Measurements from ENCODE around the gene SMARCAL1.

SMARCAL1 gene

DNA sequence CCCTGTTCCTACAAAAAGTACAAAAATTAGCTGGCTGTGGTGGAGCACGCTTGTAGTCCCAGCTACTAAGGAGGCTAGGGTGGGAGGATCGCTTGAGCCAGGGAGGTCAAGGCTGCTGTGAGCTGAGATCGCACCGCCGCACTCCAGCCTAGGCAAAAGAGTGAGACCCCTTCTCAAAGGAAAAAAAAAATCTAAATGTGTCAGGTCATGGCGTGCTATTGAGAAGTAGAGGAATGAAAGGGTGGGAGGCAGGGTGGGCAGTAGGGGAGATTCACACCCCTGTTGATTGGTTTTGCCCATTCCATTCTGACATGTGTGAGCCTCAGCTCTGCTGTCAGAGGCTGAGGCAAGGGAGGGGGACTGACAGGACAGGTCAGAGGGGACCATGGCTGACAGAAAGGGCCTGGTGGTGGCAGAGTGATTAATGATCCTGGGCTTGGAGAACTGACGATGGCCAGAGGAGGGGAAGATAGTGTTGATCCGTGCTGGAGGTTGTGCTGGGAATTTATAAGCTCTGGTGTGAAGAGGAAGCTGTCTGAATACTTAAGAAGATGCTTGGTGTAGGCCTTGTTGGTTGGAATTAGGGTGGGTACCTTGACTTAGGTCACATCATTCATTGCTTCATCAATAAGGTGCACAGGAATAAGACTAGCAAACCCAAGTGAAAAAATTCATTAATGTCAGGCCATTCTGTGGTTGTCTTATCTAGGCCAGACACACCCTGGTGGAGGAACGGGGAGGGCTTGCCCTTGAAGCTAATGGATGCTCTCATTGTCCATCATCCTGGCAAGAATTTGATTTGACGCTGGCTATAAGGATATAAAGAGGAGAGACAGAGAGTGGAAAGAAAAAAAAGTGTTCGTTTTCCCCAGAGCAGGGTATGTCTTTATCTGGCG, 19.1 kb upstream of the SMARCAL1 start:
- no peak for DNase-seq

- DNase-seq, result peak; percentile 68
These were observed 17.4 kb upstream of the SMARCAL1 start for GRCh38 chr2:216394881-216395280.

DNA sequence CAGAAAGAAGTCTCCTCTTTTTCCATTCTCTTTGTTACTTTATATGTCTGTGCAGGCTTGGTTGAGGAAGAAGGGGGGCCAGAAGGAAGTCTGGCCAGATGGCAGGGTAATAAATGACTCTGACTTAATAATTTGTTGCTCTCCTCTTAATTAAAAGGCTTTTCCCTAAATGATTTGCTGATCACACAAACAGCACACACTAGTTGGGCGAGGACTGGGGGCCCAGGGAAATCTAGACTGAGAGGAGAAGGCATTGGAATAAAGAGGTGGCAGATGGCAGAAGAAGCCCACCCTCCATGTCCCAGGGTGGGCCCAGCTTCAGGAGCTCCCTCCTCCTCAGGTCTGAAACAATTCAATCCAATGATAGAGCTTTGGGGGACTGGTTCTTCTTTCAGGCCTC, 12.7 kb upstream of the SMARCAL1 start:
- DNase-seq, result no peak

DNA sequence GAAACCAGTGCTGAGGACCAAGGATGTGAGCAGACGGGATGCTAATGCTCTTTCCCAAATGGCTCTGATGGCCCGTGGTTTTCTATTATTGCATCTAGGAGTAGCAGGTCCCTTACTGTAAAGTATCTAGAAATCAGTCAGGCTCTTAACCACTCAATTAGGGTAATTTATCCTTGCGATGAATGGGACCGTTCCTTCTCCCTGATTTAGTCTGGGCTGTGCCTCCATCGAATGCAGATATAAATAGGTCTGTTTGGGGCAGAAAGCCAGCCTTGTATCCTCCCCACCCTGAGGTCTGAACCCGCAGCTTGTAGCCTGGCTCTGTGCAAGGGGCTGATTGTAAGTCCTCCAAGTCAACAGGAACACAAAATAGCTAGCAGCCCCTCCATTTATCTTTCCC, 9.5 kb upstream of the SMARCAL1 start:
- no peak for DNase-seq

DNA sequence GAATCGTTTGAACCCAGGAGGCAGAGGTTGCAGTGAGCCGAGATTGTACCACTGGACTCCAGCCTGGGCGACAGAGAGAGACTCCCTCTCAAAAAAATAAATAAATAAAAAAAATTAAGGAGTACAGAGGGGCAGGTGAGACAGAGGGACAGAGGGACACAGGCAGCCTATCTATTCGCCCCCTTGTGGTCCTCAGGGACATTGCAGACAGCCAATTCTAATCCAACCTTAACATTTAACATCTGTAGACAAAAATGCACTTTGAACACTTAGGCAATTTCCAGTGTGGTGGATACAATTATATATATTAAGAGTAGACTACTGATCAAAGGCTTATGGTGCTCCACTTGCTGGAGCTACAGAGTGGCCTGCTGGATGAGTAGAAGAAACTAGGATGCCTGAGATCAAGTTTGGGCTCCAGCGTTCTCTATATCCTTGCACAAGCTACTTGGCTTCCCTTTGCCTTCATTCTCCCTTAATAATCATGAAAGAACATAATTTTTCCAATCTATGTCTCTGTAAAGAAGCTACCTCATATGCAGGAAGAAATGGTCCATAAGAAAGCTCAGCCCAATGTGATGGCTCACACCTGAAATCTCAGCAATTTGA, 8.2 kb upstream of the SMARCAL1 start:
- peak; percentile 59 for DNase-seq

DNA sequence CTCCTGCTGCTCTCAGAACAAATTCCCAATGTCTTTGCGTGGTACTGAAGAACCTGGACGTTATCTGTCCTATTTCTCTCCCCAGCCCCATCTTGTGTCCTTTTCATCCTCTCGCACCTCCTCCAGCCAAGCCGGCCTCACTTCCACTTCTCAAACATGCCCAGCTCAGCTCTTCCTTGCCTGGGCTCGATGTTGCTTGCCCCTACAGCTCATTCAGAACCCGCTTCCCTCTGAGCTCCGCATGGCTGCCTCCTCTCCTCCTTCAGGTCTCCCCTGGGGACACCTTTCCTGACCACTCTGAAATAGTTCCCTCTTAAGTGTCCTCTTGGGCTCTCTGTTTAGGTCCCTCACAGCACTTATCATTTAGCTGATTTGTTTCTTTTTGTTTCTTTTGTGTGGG, 6.7 kb upstream of the SMARCAL1 start:
- DNase-seq, result no peak

DNA sequence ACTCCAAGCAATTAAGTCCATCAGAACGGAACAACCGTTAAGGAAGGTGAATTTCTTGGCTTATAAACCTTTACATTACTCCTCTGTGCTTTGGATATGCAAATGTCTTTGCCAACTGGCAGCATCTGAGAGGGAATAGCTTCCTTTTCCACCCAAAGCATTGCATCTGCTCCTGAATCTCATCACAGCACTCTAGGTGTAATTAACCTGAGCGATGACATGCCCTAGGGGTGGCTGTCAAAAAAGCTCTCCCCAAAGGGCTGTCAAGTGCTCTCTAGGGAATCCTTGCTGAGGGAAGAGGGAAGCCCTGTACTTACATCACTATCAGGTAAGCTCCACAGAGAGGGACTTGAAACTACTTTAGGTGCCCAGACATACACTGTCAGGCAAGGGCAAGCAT, 5.5 kb upstream of the SMARCAL1 start:
- DNase-seq, result no peak

GRCh38 chr2:216408426-216409290, 3.6 kb upstream of the SMARCAL1 start:
- no peak for DNase-seq

- DNase-seq, result no peak
These were observed 1.7 kb upstream of the SMARCAL1 start for GRCh38 chr2:216410550-216410949.

DNA sequence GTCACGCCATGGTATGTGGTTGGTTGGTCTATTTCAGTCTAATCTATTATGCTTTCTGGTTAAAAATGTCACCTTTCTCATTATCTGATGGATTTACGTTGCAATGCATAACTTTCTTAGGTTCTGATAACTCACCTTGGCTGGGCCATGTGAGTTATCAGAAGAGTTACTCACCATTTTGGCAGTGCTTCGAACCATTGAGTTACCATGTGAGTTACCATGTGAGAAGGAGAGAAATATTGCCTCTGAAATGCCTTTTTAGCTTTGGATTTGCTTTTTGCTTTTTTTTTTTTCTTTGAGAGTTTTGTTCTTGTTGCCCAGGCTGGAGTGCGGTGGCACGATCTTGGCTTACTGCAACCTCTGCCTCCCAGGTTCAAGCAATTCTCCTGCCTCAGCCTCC, 1.6 kb downstream of the SMARCAL1 start:
- no peak for DNase-seq

DNA sequence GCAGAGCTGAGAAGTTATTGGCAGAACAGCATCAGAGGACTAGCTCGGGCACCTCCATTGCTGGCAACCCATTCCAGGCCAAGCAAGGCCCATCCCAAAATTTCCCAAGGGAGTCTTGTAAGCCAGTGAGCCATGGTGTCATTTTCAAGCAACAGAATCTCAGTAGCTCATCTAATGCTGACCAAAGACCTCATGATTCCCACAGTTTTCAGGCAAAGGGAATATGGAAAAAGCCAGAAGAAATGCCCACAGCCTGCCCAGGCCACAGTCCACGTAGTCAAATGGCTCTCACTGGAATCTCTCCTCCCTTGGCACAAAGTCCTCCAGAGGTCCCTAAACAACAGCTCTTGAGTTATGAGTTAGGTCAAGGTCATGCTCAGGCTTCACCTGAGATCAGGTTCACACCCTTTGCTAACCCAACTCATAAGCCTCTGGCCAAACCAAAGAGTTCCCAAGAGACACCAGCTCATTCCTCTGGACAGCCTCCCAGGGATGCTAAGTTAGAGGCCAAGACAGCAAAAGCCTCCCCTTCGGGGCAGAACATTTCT, 2.6 kb downstream of the SMARCAL1 start:
- DNase-seq, result no peak

DNA sequence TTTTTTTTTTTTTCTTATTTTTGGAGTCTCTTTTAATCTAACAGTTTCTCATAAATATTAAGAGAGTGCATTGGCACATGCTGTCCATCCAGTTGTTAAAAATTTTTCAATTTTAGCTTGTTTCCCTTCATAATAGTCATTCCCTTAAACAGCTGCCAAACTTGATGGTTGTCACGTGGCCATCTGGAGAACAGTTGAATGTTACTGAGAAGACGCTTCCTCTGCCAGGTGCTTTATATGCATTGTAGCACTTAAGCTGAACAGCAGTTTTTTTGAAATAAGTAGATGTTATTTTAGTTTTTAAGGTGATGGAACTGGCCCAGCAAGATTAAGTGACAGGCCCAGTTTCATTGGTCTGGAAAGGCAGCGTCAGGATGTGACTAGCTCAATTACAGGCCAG, 3.3 kb downstream of the SMARCAL1 start:
- no peak for DNase-seq

DNA sequence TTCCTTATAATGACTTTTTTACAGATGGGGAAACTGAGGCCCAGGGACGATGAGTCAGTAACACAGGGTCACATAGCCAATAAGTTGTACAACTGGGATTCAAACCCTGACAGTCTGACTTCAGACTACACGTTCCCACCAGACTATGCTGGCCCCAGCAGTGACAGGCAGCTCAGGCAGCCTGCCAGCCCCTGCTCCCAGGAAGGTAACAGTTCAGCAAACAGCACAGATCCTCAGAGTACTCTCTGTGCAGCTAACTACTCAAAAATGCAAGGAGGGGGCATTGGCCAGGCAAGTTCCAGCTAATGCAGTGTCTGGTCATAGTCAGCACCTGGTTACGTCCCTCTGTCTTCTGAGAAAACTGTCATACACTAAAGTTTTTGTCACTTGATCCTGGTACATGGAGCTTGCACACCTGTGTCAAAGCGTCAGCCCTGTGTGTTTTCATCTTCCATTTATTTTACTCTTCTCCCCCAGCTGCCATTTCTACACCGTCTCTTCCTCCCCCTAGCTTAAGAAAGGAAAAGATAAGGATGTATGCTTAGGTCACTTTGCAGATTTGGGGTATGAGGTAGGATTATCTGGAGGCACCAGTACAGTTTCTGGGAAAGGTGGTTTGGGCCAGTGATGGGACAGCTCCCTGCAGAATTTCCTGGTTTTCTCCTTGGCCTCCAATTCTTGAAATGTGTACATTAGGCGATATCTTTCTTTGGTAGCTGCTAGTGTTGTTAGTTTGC, 4.5 kb downstream of the SMARCAL1 start:
- no peak for DNase-seq

- DNase-seq, result no peak
These were observed 6.7 kb downstream of the SMARCAL1 start for GRCh38 chr2:216418981-216419380.

DNA sequence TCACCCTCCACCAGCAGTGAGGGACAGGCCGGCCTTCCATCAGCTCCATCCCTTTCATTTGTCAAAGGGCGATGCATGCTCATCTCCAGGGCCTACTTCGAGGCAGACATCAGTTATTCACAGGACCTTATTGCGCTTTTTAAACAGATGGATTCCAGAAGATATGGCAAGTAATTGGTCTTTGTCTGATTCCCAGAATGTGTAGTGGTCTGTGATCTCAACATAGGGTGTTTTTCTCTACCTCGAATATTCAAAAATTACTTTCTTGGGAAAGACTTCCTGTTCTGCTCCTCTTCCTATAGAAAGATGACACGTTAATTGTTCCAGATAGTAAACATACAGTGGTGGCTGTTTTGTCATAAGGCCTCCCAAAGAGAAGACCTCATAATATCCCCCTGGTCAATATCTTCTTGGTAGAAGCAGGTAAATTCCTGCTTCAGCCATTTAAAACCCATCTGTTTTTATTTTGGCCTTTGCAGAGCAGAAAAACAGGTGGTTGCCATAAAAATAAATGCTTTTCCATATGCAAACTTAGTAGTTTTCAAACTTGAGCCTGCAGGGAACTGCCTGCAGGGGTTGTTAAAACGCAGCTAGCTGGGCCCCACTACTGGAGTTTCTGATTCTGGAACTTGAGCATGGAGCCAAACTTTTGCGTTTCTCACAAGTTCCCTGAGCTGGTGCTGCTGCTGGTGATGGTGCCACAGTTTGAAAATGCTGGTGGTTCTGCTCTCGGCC, 8.2 kb downstream of the SMARCAL1 start:
- no peak for DNase-seq

GRCh38 chr2:216423071-216423470, 10.8 kb downstream of the SMARCAL1 start:
- DNase-seq, result no peak

DNA sequence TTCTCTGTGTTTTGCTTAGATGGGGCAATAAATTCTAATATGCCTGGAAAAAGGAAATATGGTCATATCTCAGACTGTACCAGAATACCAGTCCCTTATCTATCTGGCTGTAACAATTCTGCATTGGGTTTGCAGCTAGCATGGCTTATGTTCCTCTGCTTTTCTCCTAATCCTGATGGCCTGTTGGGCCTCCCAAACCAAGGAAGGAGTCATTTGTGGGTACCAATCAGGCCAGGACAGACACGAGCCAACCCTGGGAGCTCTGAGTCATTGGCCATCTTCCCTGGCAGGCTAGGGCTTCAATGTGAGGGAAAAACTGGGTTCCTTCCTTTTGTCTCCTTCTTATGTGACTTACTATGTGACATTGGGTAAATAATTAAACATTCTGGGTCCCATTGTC, 12.0 kb downstream of the SMARCAL1 start:
- no peak for DNase-seq

- DNase-seq, result no peak
These were observed 12.9 kb downstream of the SMARCAL1 start for GRCh38 chr2:216425008-216425787.

DNA sequence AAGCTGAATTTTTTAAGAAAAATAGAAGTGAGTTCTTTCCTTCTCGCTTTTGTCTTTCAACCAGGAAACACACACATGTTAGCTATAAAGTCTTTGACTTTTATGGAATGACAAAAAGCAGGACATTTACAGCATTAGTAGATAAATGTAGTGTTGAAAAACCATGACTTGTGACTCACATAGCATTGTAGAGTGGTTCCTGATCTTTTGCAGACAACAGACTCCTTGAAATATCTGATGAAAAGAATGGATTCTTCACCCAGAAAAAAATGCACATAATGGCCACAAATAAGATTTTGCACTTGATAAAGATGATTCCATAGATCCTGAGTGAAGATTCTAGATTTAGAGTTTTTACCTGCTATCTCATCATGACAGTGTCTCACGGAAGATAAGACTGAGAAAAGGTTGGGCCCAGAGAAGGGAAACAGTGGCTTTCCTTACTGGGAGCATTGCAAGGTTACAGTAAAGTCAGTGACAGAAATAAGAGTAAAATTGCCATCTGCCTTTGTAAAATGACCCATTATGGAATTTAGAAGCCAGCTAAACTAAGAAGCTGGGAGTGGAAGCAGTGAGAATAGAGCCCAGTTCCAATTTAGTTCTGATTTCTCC, 14.0 kb downstream of the SMARCAL1 start:
- no peak for DNase-seq

- no peak for DNase-seq
These were observed 14.7 kb downstream of the SMARCAL1 start for GRCh38 chr2:216426938-216427337.
